HEK293 (cell line): ENCODE measurements around the gene NEGR1.

Experiments used
- CTCF ChIP-seq: fragments of 450-650 bp; formaldehyde crosslinking; IDR thresholded peaks from 2 replicates; pipeline ENCODE4 v1.5.1; 2016; ENCODE audit warnings: missing biosample characterization, missing genetic modification characterization
- REST ChIP-seq: fragments of 450-650 bp; formaldehyde crosslinking; IDR thresholded peaks from 2 replicates; pipeline ENCODE4 v1.5.1; 2016; ENCODE audit warnings: missing biosample characterization, missing genetic modification characterization
- YY1 ChIP-seq: fragments of 450-650 bp; formaldehyde crosslinking; IDR thresholded peaks from 2 replicates; pipeline ENCODE4 v1.5.1; 2018; ENCODE audit warnings: missing biosample characterization, missing genetic modification characterization
- ZBTB21 ChIP-seq: fragments of 450-650 bp; formaldehyde crosslinking; IDR thresholded peaks from 2 replicates; pipeline ENCODE4 v1.5.1; 2017; ENCODE audit warnings: missing biosample characterization, missing genetic modification characterization
- ZNF18 ChIP-seq: fragments of 450-650 bp; formaldehyde crosslinking; IDR thresholded peaks from 2 replicates; pipeline ENCODE4 v1.5.1; 2016; ENCODE audit warnings: missing biosample characterization, missing genetic modification characterization
- ZNF433 ChIP-seq: fragments of 450-650 bp; formaldehyde crosslinking; IDR thresholded peaks from 2 replicates; pipeline ENCODE4 v1.5.1; 2016; ENCODE audit warnings: missing biosample characterization, missing genetic modification characterization, low read depth
- ZNF560 ChIP-seq: fragments of 450-650 bp; formaldehyde crosslinking; IDR thresholded peaks from 2 replicates; pipeline ENCODE4 v1.5.1; 2017; ENCODE audit warnings: missing biosample characterization, missing genetic modification characterization, borderline replicate concordance
- ZSCAN30 ChIP-seq: fragments of 450-650 bp; IDR thresholded peaks from 2 replicates; pipeline ENCODE4 v1.5.1; 2018; ENCODE audit warnings: missing biosample characterization, mild to moderate bottlenecking, missing genetic modification characterization, moderate library complexity
- TF ChIP-seq, protein P1 (sequence below): sonication (generic); formaldehyde crosslinking; IDR thresholded peaks from 2 replicates; pipeline ENCODE4 v1.8.1; 2022; ENCODE audit warnings: mild to moderate bottlenecking, moderate library complexity, missing genetic modification reagents
- TF ChIP-seq, protein P2 (sequence below): fragments of 450-650 bp; formaldehyde crosslinking; IDR thresholded peaks from 2 replicates; pipeline ENCODE4 v1.5.1; 2016; ENCODE audit warnings: missing biosample characterization, missing genetic modification characterization

DNA sequence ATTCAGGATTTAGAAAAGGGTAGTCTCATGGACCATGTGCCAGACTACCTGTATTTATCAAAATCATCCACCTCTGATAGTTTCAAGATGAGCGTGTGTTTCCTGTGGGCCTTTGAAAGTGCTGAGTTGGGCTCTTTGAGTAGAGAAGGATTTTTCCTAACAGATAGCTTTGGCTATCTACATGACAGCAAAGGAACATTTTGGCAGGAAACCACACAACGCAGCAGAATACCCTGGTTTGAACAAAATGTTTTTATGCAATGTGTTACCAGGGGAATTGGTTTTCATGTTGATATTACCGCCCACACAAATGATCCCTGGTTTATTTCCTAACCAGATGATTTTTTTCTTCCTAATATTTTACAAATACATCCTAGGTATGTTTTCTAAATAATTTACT is 431.4 kb downstream of the NEGR1 start:
- TF ChIP-seq ZSCAN30 (no peak), CTCF (tag by site-specific recombination) (no peak), YY1 (tag by site-specific recombination) (no peak), ZBTB21 (tag by site-specific recombination) (no peak), ZNF18 (tag by site-specific recombination) (no peak), ZNF560 (no peak), REST (tag by site-specific recombination) (no peak), ZNF433 (tag by site-specific recombination) (no peak)
- TF ChIP-seq, protein P1, sequence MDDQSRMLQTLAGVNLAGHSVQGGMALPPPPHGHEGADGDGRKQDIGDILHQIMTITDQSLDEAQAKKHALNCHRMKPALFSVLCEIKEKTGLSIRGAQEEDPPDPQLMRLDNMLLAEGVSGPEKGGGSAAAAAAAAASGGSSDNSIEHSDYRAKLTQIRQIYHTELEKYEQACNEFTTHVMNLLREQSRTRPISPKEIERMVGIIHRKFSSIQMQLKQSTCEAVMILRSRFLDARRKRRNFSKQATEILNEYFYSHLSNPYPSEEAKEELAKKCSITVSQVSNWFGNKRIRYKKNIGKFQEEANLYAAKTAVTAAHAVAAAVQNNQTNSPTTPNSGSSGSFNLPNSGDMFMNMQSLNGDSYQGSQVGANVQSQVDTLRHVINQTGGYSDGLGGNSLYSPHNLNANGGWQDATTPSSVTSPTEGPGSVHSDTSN: no peak
- TF ChIP-seq, protein P2, sequence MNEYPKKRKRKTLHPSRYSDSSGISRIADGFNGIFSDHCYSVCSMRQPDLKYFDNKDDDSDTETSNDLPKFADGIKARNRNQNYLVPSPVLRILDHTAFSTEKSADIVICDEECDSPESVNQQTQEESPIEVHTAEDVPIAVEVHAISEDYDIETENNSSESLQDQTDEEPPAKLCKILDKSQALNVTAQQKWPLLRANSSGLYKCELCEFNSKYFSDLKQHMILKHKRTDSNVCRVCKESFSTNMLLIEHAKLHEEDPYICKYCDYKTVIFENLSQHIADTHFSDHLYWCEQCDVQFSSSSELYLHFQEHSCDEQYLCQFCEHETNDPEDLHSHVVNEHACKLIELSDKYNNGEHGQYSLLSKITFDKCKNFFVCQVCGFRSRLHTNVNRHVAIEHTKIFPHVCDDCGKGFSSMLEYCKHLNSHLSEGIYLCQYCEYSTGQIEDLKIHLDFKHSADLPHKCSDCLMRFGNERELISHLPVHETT (tag by site-specific recombination): no peak
